ENCODE results near the gene BPIFA2. TPM values are rescaled to one million over a fixed set of nuclear protein-coding genes. Genes with fewer than 3 reads are reported as not detected.

The BPIFA2 gene
- total RNA-seq, 1 experiment from 2014 or later, result not detected

- no TSS peak for BruUV-seq (replicated peaks)
- Mint-ChIP-seq H3K27me3 (ENCODE audit: unreplicated experiment) (peaks cover 22% of the 10 kb centered on the region), H3K4me3 (ENCODE audit: low read depth, unreplicated experiment) (no peak overlapping the region), H3K36me3 (ENCODE audit: insufficient read depth, unreplicated experiment) (no peaks in the 10 kb centered on the region), H3K27ac (ENCODE audit: unreplicated experiment) (no peak overlapping the region), H3K4me1 (ENCODE audit: low read depth, unreplicated experiment) (no peaks in the 10 kb centered on the region), H3K9me3 (ENCODE audit: low read depth, unreplicated experiment) (peaks cover 5% of the 10 kb centered on the region)
- intact Hi-C loops (cut with micrococcal nuclease; ENCODE audit: unreplicated experiment), result no loop called here
- CTCF ChIA-PET, result no interaction called here
- no peak for DNase-seq
- TF ChIP-seq, protein P1, sequence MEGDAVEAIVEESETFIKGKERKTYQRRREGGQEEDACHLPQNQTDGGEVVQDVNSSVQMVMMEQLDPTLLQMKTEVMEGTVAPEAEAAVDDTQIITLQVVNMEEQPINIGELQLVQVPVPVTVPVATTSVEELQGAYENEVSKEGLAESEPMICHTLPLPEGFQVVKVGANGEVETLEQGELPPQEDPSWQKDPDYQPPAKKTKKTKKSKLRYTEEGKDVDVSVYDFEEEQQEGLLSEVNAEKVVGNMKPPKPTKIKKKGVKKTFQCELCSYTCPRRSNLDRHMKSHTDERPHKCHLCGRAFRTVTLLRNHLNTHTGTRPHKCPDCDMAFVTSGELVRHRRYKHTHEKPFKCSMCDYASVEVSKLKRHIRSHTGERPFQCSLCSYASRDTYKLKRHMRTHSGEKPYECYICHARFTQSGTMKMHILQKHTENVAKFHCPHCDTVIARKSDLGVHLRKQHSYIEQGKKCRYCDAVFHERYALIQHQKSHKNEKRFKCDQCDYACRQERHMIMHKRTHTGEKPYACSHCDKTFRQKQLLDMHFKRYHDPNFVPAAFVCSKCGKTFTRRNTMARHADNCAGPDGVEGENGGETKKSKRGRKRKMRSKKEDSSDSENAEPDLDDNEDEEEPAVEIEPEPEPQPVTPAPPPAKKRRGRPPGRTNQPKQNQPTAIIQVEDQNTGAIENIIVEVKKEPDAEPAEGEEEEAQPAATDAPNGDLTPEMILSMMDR (IDR thresholded peaks at IDR 0.05; ENCODE audit: unreplicated experiment), result no peak
Observed at GRCh38 chr20:33148040-33148439, 19.9 kb upstream of the BPIFA2 start.

DNA sequence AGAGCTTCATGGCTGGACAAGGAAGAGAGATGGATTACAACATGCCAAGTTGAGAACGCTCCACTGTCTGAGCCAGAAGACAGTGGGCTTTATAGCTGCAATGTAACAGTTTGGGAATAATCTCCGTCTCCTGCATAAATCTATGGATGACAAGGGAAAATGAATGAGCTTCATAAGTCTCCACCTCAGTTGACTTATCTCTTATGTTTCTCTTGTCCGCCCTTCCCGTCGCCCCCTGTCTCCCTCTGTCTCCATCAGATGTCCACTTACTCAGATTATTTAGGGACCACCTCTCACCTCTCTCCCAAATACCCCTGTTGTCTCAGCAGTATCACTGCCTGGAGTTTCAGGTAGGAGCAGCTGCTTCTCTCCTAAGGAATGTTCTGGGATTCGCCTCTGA is 13.7 kb upstream of the BPIFA2 start:
- BruUV-seq (replicated peaks), result no TSS peak
- TF ChIP-seq, protein P1 (IDR thresholded peaks at IDR 0.05; ENCODE audit: unreplicated experiment), result no peak
- peaks cover 79% of the 10 kb centered on the region for H3K27me3 Mint-ChIP-seq (ENCODE audit: unreplicated experiment)
- DNase-seq, result no peak
- CTCF ChIA-PET, result no interaction called here
- H3K4me3 Mint-ChIP-seq (ENCODE audit: low read depth, unreplicated experiment), result no peak overlapping the region
- no peaks in the 10 kb centered on the region for H3K36me3 Mint-ChIP-seq (ENCODE audit: insufficient read depth, unreplicated experiment)
- H3K4me1 Mint-ChIP-seq (ENCODE audit: low read depth, unreplicated experiment), result no peaks in the 10 kb centered on the region
- intact Hi-C loops (cut with micrococcal nuclease; ENCODE audit: unreplicated experiment), result no loop called here
- H3K27ac Mint-ChIP-seq (ENCODE audit: unreplicated experiment), result no peak overlapping the region
- no peaks in the 10 kb centered on the region for H3K9me3 Mint-ChIP-seq (ENCODE audit: low read depth, unreplicated experiment)

- no peak for DNase-seq
- no peak overlapping the region for H3K4me3 Mint-ChIP-seq (ENCODE audit: low read depth, unreplicated experiment)
- no TSS peak for BruUV-seq (replicated peaks)
- no peaks in the 10 kb centered on the region for H3K36me3 Mint-ChIP-seq (ENCODE audit: insufficient read depth, unreplicated experiment)
- H3K27ac Mint-ChIP-seq (ENCODE audit: unreplicated experiment), result no peak overlapping the region
- CTCF ChIA-PET, result no interaction called here
- no peaks in the 10 kb centered on the region for H3K4me1 Mint-ChIP-seq (ENCODE audit: low read depth, unreplicated experiment)
- peaks cover 94% of the 10 kb centered on the region for H3K27me3 Mint-ChIP-seq (ENCODE audit: unreplicated experiment)
- H3K9me3 Mint-ChIP-seq (ENCODE audit: low read depth, unreplicated experiment), result no peaks in the 10 kb centered on the region
- TF ChIP-seq, protein P1 (IDR thresholded peaks at IDR 0.05; ENCODE audit: unreplicated experiment), result no peak
- intact Hi-C loops (cut with micrococcal nuclease; ENCODE audit: unreplicated experiment), result no loop called here
Observed at GRCh38 chr20:33158637-33159385, 9.1 kb upstream of the BPIFA2 start.

GRCh38 chr20:33159713-33160112 is 8.2 kb upstream of the BPIFA2 start:
- Mint-ChIP-seq H3K36me3 (ENCODE audit: insufficient read depth, unreplicated experiment) (no peaks in the 10 kb centered on the region), H3K4me3 (ENCODE audit: low read depth, unreplicated experiment) (no peak overlapping the region), H3K27ac (ENCODE audit: unreplicated experiment) (no peak overlapping the region), H3K9me3 (ENCODE audit: low read depth, unreplicated experiment) (no peaks in the 10 kb centered on the region), H3K4me1 (ENCODE audit: low read depth, unreplicated experiment) (no peaks in the 10 kb centered on the region), H3K27me3 (ENCODE audit: unreplicated experiment) (peaks cover 94% of the 10 kb centered on the region)
- CTCF ChIA-PET, result no interaction called here
- no peak for DNase-seq
- BruUV-seq (replicated peaks), result no TSS peak
- intact Hi-C loops (cut with micrococcal nuclease; ENCODE audit: unreplicated experiment), result no loop called here
- TF ChIP-seq, protein P1 (IDR thresholded peaks at IDR 0.05; ENCODE audit: unreplicated experiment), result no peak
